GM21737 (cell line): ENCODE measurements around the gene PNPLA7.

Experiments
- ATAC-seq: cut with Tn5 transposase; IDR thresholded peaks from one replicate; pipeline ENCODE4 v1.9.1; 2021; ENCODE audit warnings: mild to moderate bottlenecking, moderate library complexity; ENCODE audit not compliant: unreplicated experiment

Gene PNPLA7

GRCh38 chr9:137497921-137498719 lies 52.1 kb downstream of the PNPLA7 start:
- no peak for ATAC-seq

DNA sequence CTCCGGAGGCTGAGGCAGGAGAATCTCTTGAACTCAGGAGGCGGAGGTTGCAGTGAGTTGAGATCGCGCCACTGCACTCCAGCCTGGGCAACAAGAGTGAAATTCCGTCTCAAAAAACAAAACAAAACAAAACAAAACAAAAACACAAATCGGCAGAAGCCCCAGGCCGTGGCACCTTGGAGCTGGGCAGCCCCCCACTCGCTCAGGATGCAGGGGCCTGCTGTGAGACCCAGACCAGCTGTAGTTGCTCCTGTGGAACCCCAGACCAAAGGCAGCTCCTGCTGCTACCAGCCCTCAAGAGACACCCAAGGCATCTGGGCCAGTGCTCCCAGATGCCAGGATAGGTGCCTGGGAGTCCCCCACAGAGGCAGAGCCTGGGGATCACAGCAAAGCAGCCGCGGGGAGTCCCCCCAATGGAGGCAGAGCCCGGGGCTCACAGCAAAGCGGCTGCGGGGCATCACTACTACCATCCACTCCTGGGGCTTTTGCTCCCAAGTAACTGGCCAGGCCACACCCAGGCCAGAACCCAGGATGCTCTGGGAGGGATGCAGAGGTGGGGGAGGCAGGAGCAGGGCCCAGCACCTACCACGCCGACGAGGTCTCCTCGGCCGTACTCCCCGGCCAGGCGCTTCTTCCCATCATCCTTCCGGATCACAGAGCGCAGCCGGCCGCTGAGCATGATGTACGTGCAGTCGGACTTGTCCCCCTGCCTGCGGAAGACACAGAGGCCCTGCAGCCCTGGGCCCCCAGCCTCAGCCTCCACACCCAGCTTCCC lies 53.4 kb downstream of the PNPLA7 start:
- no peak for ATAC-seq

- no peak for ATAC-seq
Observed at GRCh38 chr9:137494550-137495351, 55.5 kb downstream of the PNPLA7 start.

- ATAC-seq, result no peak
Observed at GRCh38 chr9:137494104-137494544, 56.1 kb downstream of the PNPLA7 start.

DNA sequence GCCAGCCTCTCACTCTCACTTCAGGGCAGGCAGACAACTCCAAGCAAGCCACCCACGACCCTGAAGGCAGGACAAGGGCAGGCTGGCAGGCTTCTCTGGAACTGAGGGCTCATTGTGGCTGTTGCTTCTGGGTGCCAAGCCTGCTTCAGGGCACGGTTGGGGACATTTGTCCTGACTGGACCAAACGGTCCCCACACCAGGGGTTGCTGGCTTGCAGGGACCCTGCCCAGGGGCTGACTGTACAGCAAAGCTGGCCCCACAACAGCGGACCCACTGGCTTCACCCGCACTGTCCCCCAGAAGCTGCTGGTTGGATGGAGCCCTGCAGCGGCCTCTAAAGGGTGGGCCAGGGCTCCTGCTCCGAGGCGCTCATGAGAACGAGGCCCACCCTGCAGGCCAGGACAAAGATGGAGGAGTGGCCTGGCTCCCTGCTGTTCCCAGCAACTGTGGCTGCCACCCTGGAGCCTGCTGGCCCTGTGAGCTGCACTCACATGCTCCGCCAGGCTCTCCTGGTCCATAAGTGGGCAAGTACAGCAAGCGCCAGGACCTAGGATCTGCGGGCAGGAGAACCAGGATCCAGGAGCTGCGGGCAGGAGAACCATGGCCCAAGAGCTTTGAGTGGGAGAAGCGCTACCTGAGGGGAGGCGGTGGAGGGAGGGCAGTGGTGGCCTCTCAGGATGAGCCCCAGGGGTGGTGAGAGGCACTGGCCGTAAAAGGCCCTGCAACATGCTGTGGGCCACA lies 56.7 kb downstream of the PNPLA7 start:
- no peak for ATAC-seq

DNA sequence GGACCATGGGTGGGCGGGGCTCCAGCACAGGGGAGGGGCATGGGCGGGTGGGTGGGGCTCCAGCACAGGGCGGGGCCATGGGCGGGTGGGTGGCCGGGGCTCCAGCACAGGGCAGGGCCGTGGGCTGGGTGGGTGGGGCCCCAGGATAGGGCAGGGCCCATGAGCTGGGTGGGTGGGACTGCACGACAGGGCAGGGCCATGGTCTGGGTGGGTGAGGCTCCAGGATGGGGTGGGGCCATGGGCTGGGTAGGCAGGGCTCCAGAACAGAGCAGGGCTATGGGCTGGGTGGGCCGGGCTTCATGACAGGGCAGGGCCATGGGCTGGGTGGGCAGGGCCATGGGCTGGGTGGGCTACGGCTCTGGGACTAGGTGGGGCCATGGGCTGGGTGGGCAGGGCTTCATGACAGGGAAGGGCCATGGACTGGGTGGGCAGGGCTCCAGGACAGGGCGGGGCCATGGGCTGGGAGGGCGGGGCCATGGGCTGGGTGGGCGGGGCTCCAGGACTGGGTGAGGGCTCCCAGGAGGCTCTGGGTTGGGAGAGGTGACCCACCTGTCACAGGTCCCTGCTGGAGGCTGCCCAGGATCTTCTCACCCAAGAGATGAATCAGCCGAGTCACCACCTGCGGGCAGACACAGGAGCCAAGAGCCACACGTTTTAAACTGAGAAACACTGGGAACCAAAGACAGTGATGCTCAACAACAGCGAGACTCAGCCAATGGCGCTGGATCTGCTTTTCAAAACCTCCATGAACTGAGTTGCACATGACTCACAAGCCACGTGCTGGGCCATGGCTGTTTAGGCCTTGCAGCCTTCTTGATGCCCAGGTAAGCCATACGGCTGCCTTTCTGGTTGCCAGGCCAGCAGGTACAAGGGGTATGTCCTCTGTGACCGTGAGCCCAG lies 57.5 kb downstream of the PNPLA7 start:
- no peak for ATAC-seq

- ATAC-seq, result no peak
Observed at GRCh38 chr9:137491735-137492432, 58.3 kb downstream of the PNPLA7 start.

DNA sequence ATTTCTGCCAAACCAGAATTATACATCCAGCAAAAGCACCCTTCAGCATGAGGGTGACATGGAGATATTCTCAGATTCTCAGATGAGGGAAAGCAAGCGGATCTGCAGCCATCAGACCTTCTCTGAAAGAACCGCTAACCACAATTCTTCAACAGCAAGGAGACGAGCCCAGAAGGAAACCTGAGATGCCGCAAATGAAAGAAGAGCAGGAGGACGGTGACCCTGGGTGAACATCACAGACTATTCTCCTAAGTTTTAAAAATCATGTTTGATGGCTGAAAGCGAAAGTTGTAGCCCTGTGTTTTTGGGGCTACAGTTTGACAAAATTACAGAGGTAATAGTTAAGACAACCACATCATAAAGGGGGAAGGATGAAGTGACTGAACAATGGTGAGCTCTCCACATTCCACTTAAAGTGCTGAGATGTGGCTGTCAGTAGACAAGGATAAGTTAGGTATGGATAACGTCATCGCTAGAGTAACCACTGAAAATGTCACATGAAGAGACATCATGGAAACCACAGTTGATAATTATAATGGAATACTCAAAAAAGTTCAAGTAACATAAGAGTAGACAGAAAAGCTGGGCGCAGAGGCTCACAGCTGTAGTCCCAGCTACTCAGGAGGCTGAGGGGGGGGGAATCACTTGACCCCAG lies 59.5 kb downstream of the PNPLA7 start:
- no peak for ATAC-seq

DNA sequence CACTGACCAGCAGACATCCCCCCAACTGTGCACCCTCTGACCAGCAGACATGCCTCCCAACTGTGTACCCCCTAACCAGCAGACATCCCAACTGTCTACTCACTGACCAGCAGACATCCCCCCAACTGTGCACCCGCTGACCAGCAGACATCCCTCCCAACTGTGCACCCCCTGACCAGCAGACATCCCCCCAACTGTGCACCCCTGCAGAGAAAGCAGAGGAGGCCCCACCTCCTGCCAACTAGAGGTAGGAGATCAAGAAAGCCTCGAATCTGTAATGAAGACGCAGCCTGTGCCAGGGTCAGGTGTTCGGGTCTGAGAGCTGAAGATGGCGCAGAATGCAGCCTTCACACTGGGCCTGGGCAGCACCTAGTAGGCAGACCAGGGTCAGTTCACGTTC lies 61.3 kb downstream of the PNPLA7 start:
- no peak for ATAC-seq

- no peak for ATAC-seq
Observed at GRCh38 chr9:137488327-137488653, 61.9 kb downstream of the PNPLA7 start.

- no peak for ATAC-seq
Observed at GRCh38 chr9:137487454-137488326, 62.5 kb downstream of the PNPLA7 start.

GRCh38 chr9:137486545-137487453 lies 63.4 kb downstream of the PNPLA7 start:
- no peak for ATAC-seq

- ATAC-seq, result no peak
Observed at GRCh38 chr9:137486141-137486490, 64.1 kb downstream of the PNPLA7 start.

- ATAC-seq, result no peak
Observed at GRCh38 chr9:137485343-137486140, 64.7 kb downstream of the PNPLA7 start.

- ATAC-seq, result no peak
Observed at GRCh38 chr9:137484551-137485315, 65.5 kb downstream of the PNPLA7 start.
